Endodermal cell (in vitro differentiated cells): ENCODE measurements around the gene CSE1L. TPM values are rescaled to one million over a fixed set of nuclear protein-coding genes. Genes with fewer than 3 reads are reported as not detected.

ENCODE experiments used
- DNase-seq: peaks from one replicate; pipeline ENCODE4 v3.0.0-alpha.2; 2017
- H3K27ac ChIP-seq: 2 replicates; pipeline ENCODE4 v1.5.1; 2013; ENCODE audit warnings: mild to moderate bottlenecking, low read depth, low read length, moderate library complexity
- H3K27me3 ChIP-seq: 2 replicates; pipeline ENCODE4 v1.6.1; 2013; ENCODE audit warnings: mild to moderate bottlenecking, low read length, moderate library complexity; ENCODE audit not compliant: insufficient read depth, control insufficient read depth, poor library complexity, severe bottlenecking
- H3K36me3 ChIP-seq: 2 replicates; pipeline ENCODE4 v1.7.0; 2013; ENCODE audit warnings: mild to moderate bottlenecking, low read length, moderate library complexity; ENCODE audit not compliant: control insufficient read depth, insufficient read depth
- H3K4me1 ChIP-seq: one replicate; pipeline ENCODE4 v1.7.0; 2013; ENCODE audit warnings: low read length; ENCODE audit not compliant: control insufficient read depth, insufficient read depth
- H3K4me3 ChIP-seq: 2 replicates; pipeline ENCODE4 v1.5.1; 2013; ENCODE audit warnings: mild to moderate bottlenecking, low read length, moderate library complexity
- H3K9ac ChIP-seq: 2 replicates; pipeline ENCODE4 v1.6.1; 2013; ENCODE audit warnings: mild to moderate bottlenecking, low read length, moderate library complexity; ENCODE audit not compliant: poor library complexity, severe bottlenecking; ENCODE audit errors: extremely low read depth
- H3K9me3 ChIP-seq: 2 replicates; pipeline ENCODE4 v1.6.1; 2013; ENCODE audit warnings: mild to moderate bottlenecking, low read length, moderate library complexity; ENCODE audit not compliant: control insufficient read depth
- H3K27ac Mint-ChIP-seq: 2 replicates; pipeline ENCODE4 v1.8.0; 2020; ENCODE audit warnings: mixed read lengths
- H3K27me3 Mint-ChIP-seq: 2 replicates; pipeline ENCODE4 v1.8.0; 2021; ENCODE audit warnings: mild to moderate bottlenecking, mixed read lengths; ENCODE audit not compliant: insufficient read depth
- H3K36me3 Mint-ChIP-seq: 2 replicates; pipeline ENCODE4 v1.8.0; 2020; ENCODE audit warnings: low read depth, mixed read lengths
- H3K4me1 Mint-ChIP-seq: 2 replicates; pipeline ENCODE4 v1.8.0; 2020; ENCODE audit warnings: mixed read lengths
- H3K4me3 Mint-ChIP-seq: 2 replicates; pipeline ENCODE4 v1.8.0; 2020; ENCODE audit warnings: mild to moderate bottlenecking, moderate library complexity, mixed read lengths
- H3K9me3 Mint-ChIP-seq: 2 replicates; pipeline ENCODE4 v1.8.0; 2020; ENCODE audit warnings: mild to moderate bottlenecking, mixed read lengths
- CTCF ChIP-seq: fragments of 200-600 bp; sonication (generic); conservative IDR thresholded peaks from 2 replicates; pipeline ENCODE4 v1.5.0; 2021; ENCODE audit warnings: antibody characterized with exemption, mild to moderate bottlenecking
- WGBS, 2 experiments: methylation state at CpG; one replicate each; pipeline versions ENCODE4 v1.1.5 to v1.1.7; 2013; ENCODE audit warnings: missing lambda C conversion rate in 2 of 2, mixed read lengths in 1 of 2; ENCODE audit not compliant: insufficient coverage in 1 of 2, insufficient read length in 1 of 2; 5-methylcytosine and 5-hydroxymethylcytosine counted together
- total RNA-seq, 2 donors: library from RNA; stranded (reverse); fragmentation: NEBNext Ultra II Directional in 1 of 2; extraction: Animal tissue kit (Norgen Biotek cat#: 25700) in 1 of 2; gene quantifications; 2 replicates in 1 of 2; 3 replicates in 1 of 2; pipeline ENCODE4 v1.2.1, GENCODE V29; 2021

CSE1L gene
- total RNA-seq, 2 donors from 2014 or later = 161 to 180 TPM

DNA sequence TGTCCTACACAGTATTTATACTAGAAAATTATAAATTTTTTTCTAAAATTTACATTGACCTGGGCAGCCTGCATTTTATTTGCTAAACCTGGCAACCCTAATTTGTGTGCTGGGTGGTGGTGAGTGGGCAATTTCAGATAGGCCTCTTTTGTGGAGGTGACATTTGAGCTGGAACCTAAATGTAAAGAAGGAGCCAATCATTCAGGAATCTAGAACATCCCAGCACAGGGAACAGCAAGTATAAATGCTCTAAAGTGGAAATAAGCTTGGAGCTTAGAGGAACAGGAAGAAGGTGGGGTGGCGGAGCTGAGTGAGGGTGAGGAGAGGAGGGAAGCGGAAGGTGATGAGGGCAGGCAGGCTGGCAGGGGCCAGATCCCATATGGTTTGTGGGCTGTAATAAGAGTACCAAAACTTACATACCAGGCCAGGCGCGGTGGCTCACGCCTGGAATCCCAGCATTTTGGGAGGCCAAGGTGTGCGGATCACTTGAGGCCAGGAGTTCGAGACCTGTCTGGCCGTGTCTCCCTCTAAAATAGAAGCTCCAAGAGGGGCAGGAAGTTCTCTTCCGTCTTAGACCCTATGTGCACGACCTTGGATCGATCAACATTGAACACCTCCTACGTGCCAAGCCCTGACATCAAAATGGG is 549 bp upstream of the CSE1L start:
- Mint-ChIP-seq H3K4me3 (peak overlapping the region; percentile 99), H3K27me3 (no peaks in the 10 kb centered on the region), H3K9me3 (no peaks in the 10 kb centered on the region), H3K27ac (peak overlapping the region; percentile 100), H3K4me1 (peaks cover 14% of the 10 kb centered on the region), H3K36me3 (peaks cover 19% of the 10 kb centered on the region)
- H3K9me3 ChIP-seq = peaks cover 10% of the 10 kb centered on the region
- no peaks in the 10 kb centered on the region for H3K4me1 ChIP-seq
- no peak for TF ChIP-seq CTCF
- peak overlapping the region; percentile 100 for H3K4me3 ChIP-seq
- WGBS, 2 experiments = 36 to 47% methylated on average over 11 to 12 of the region's 12 CpGs
- H3K27ac ChIP-seq = peak overlapping the region; percentile 84
- peak overlapping the region; percentile 98 for H3K9ac ChIP-seq
- no peaks in the 10 kb centered on the region for H3K27me3 ChIP-seq
- peaks cover 25% of the 10 kb centered on the region for H3K36me3 ChIP-seq
- DNase-seq = no peak

DNA sequence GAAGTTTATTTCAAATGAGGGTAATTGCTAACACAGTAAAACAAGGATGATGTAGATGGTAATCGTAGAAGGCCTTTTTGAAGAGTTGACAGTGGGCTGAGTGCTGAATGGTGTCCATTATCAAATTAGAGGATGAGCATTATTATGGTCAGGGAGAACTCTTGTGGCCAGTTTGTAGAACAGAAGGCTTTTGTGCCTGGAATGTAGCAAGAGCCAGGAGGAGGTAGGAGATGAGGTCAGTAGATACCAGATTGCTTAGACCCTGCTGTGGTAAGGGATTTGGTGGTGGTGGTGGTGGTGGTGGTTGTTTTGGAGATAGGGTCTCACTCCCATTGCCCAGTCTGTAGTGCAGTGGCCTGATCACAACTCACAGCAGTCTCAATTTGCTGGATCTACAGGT is 6.2 kb downstream of the CSE1L start:
- no peak for TF ChIP-seq CTCF
- Histone ChIP-seq H3K4me1 (no peaks in the 10 kb centered on the region), H3K9me3 (peaks cover 13% of the 10 kb centered on the region), H3K36me3 (peaks cover 65% of the 10 kb centered on the region), H3K27ac (no peak overlapping the region), H3K4me3 (no peak overlapping the region), H3K27me3 (no peaks in the 10 kb centered on the region), H3K9ac (no peak overlapping the region)
- H3K4me3 Mint-ChIP-seq = no peak overlapping the region
- H3K4me1 Mint-ChIP-seq = peaks cover 24% of the 10 kb centered on the region
- no peaks in the 10 kb centered on the region for H3K9me3 Mint-ChIP-seq
- H3K27ac Mint-ChIP-seq = peak overlapping the region; percentile 35
- H3K27me3 Mint-ChIP-seq = no peaks in the 10 kb centered on the region
- DNase-seq = no peak
- peaks cover 45% of the 10 kb centered on the region for H3K36me3 Mint-ChIP-seq
- WGBS, 2 experiments = 96 to 100% methylated on average over 1 of the region's 1 CpG

DNA sequence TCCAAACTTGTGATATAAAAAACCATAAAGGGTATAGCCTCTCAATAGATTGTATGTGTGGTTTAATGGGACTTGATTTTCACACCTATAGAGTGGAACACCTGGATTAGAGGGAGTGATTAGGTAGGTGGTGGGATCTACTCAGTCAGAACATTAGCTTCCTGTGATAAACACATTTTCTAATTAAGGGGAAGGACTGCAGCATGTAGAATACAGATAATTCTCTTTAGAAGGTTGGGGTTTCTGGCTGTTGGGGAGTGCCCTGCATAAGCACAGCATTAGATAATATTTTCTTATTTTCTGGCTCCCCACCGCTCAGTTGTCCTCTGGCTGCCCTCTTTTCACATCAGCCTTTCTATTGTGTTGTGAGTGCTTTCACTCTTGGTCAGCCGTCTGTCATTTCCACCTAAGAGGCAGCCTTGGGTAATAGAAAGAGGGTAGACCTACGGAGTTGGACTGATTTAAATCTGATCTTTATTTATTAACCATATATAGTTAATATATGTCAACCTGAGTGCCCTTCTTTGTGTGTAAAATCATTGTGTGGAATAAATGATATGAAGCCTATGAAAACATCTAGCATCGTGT is 8.0 kb downstream of the CSE1L start:
- H3K27ac ChIP-seq = no peak overlapping the region
- no peak for DNase-seq
- TF ChIP-seq CTCF = no peak
- Mint-ChIP-seq H3K9me3 (no peaks in the 10 kb centered on the region), H3K27me3 (no peaks in the 10 kb centered on the region), H3K4me1 (peaks cover 14% of the 10 kb centered on the region), H3K27ac (no peak overlapping the region), H3K4me3 (no peak overlapping the region), H3K36me3 (peaks cover 49% of the 10 kb centered on the region)
- 88 to 98% methylated on average over 1 to 3 of the region's 4 CpGs for WGBS, 2 experiments
- H3K36me3 ChIP-seq = peaks cover 68% of the 10 kb centered on the region
- H3K4me1 ChIP-seq = no peaks in the 10 kb centered on the region
- no peak overlapping the region for H3K9ac ChIP-seq
- no peaks in the 10 kb centered on the region for H3K27me3 ChIP-seq
- H3K9me3 ChIP-seq = peaks cover 10% of the 10 kb centered on the region
- H3K4me3 ChIP-seq = no peak overlapping the region
